ENCODE results near the gene DNAJC8. TPM values are rescaled to one million over a fixed set of nuclear protein-coding genes. Genes with fewer than 3 reads are reported as not detected.

Gene DNAJC8
- polyA plus RNA-seq, 1 of the 3 experiments (the other 2 are of a cell fraction): 50.9 TPM

DNA sequence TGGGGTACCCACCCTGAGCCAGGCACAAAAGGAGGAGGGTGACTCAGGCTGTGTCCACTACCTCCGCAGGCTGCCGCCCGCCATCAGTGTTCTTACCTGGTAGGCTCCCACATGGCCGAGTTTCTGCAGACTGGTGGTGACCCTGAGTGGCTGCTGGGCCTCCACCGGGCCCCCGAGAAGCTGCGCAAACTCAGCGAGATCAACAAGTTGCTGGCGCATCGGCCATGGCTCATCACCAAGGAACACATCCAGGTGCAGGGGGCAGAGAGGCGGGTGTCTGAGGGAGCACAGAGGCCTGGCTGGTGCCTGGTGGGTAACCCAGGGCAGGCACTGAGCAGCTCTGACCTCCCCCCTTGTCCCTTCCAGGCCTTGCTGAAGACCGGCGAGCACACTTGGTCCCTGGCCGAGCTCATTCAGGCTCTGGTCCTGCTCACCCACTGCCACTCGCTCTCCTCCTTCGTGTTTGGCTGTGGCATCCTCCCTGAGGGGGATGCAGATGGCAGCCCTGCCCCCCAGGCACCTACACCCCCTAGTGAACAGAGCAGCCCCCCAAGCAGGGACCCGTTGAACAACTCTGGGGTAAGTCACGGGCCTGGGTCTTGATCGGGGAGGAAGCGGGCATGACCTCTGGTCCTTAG is 39.5 kb upstream of the DNAJC8 start:
- WGBS (ENCODE audit: low lambda C conversion rate): 95% methylated on average over 15 of the region's 20 CpGs
- H2AFZ ChIP-seq (ENCODE audit: low read depth): no peak overlapping the region
- H4K20me1 ChIP-seq (ENCODE audit: insufficient read depth): peaks cover 72% of the 10 kb centered on the region
- no peak overlapping the region for H3K4me3 ChIP-seq (ENCODE audit: low read depth in 2 of 2, low read length in 1 of 2)
- H3K9ac ChIP-seq: no peak overlapping the region
- TF ChIP-seq, protein P1, sequence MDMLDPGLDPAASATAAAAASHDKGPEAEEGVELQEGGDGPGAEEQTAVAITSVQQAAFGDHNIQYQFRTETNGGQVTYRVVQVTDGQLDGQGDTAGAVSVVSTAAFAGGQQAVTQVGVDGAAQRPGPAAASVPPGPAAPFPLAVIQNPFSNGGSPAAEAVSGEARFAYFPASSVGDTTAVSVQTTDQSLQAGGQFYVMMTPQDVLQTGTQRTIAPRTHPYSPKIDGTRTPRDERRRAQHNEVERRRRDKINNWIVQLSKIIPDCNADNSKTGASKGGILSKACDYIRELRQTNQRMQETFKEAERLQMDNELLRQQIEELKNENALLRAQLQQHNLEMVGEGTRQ (IDR thresholded peaks at IDR 0.05; ENCODE audit: borderline replicate concordance, low read depth, low read length): no peak
- peaks cover 40 to 45% of the 10 kb centered on the region in 2 experiments for H3K36me3 ChIP-seq (replicated peaks in 1 of 2; ENCODE audit: control insufficient read depth in 1 of 2, insufficient read depth in 2 of 2, low read length in 1 of 2)
- no peak for DNase-seq
- POLR2A ChIA-PET: interaction anchor here (0.6 kb wide), 1 partner anchor 17 kb away, joined by 3 read pairs; no protein-coding TSS in a partner anchor
- CTCF ChIA-PET: interaction anchor here (1.2 to 1.6 kb wide), 2 partner anchors 23 to 24 kb away, joined by 3 to 7 read pairs; no protein-coding TSS in a partner anchor
- H3F3A ChIP-seq (replicated peaks; ENCODE audit: insufficient read depth): peaks cover 5% of the 10 kb centered on the region
- no peaks in the 10 kb centered on the region for H3K27me3 ChIP-seq (ENCODE audit: insufficient read depth)
- H3K27ac ChIP-seq (ENCODE audit: low read depth in 2 of 2, low read length in 1 of 2): no peak overlapping the region
- no peaks in the 10 kb centered on the region for H3K4me1 ChIP-seq (ENCODE audit: control insufficient read depth in 1 of 2, insufficient read depth in 2 of 2, low read depth in 1 of 2, low read length in 1 of 2)
- no peak overlapping the region for H3K4me2 ChIP-seq
- no peaks in the 10 kb centered on the region for H3K9me2 ChIP-seq
- H3K79me2 ChIP-seq (ENCODE audit: insufficient read depth): peaks cover 51% of the 10 kb centered on the region
- no peaks in the 10 kb centered on the region for H3K9me3 ChIP-seq

DNA sequence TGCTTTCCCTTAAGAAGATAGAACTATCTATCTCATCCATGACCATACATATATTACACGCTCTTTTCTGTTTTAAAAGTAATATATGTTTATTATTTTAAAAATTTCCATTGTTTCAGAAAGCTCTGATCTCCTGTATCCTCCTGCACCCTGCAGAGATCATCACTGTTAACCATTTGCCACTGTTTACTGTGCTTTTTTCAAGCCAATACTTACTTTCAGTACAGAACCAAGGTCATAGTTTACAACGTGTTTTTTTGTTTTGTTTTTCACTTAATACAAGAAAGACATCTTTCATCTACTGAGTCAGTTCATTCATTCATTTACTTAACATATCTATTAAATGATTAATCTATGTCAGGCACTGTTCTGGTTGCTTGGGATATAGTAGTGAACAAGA is 36.7 kb upstream of the DNAJC8 start:
- Histone ChIP-seq H3K27ac (ENCODE audit: low read depth in 2 of 2, low read length in 1 of 2) (no peak overlapping the region), H3K9ac (no peak overlapping the region), H3F3A (replicated peaks; ENCODE audit: insufficient read depth) (peaks cover 5% of the 10 kb centered on the region), H3K36me3 (replicated peaks in 1 of 2; ENCODE audit: control insufficient read depth in 1 of 2, insufficient read depth in 2 of 2, low read length in 1 of 2) (peaks cover 32 to 35% of the 10 kb centered on the region in 2 experiments), H3K4me1 (ENCODE audit: control insufficient read depth in 1 of 2, insufficient read depth in 2 of 2, low read depth in 1 of 2, low read length in 1 of 2) (no peaks in the 10 kb centered on the region), H3K9me3 (no peaks in the 10 kb centered on the region), H4K20me1 (ENCODE audit: insufficient read depth) (peaks cover 95% of the 10 kb centered on the region), H2AFZ (ENCODE audit: low read depth) (no peak overlapping the region), H3K79me2 (ENCODE audit: insufficient read depth) (peaks cover 79% of the 10 kb centered on the region), H3K9me2 (no peaks in the 10 kb centered on the region), H3K4me3 (ENCODE audit: low read depth in 2 of 2, low read length in 1 of 2) (no peak overlapping the region), H3K27me3 (ENCODE audit: insufficient read depth) (no peaks in the 10 kb centered on the region), H3K4me2 (no peak overlapping the region)
- no peak for DNase-seq
- ChIA-PET CTCF (interaction anchor here (1.1 kb wide), 1 partner anchor 91 kb away, joined by 3 read pairs; no protein-coding TSS in a partner anchor), POLR2A (interaction anchor here (0.8 kb wide), 1 partner anchor 58 kb away, joined by 3 read pairs; no protein-coding TSS in a partner anchor)
- 83% methylated on average over 2 of the region's 2 CpGs for WGBS (ENCODE audit: low lambda C conversion rate)
- TF ChIP-seq, protein P2, sequence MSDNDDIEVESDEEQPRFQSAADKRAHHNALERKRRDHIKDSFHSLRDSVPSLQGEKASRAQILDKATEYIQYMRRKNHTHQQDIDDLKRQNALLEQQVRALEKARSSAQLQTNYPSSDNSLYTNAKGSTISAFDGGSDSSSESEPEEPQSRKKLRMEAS (IDR thresholded peaks at IDR 0.05; ENCODE audit: low read depth): no peak
- TF ChIP-seq RFX5 (IDR thresholded peaks at IDR 0.05; ENCODE audit: low read length) (no peak), FOXM1 (IDR thresholded peaks at IDR 0.05; ENCODE audit: low read depth) (no peak), EP300 (IDR thresholded peaks at IDR 0.05; ENCODE audit: borderline replicate concordance in 1 of 2, low read depth in 1 of 2, low read length in 1 of 2) (no peak), MEF2A (IDR thresholded peaks at IDR 0.05; ENCODE audit: borderline replicate concordance, low read depth) (no peak), RCOR1 (IDR thresholded peaks at IDR 0.05; ENCODE audit: low read length) (no peak), GATA2 (CRISPR knock-in tag; IDR thresholded peaks at IDR 0.05) (no peak), POLR2AphosphoS5 (IDR thresholded peaks at IDR 0.05; ENCODE audit: low read depth, low read length) (no peak), JUND (IDR thresholded peaks at IDR 0.05) (no peak), NFIC (IDR thresholded peaks at IDR 0.05; ENCODE audit: borderline replicate concordance) (no peak)
- TF ChIP-seq, protein P3, sequence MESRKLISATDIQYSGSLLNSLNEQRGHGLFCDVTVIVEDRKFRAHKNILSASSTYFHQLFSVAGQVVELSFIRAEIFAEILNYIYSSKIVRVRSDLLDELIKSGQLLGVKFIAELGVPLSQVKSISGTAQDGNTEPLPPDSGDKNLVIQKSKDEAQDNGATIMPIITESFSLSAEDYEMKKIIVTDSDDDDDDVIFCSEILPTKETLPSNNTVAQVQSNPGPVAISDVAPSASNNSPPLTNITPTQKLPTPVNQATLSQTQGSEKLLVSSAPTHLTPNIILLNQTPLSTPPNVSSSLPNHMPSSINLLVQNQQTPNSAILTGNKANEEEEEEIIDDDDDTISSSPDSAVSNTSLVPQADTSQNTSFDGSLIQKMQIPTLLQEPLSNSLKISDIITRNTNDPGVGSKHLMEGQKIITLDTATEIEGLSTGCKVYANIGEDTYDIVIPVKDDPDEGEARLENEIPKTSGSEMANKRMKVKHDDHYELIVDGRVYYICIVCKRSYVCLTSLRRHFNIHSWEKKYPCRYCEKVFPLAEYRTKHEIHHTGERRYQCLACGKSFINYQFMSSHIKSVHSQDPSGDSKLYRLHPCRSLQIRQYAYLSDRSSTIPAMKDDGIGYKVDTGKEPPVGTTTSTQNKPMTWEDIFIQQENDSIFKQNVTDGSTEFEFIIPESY (IDR thresholded peaks at IDR 0.05; ENCODE audit: borderline replicate concordance, low read depth): no peak
- TF ChIP-seq, protein P4, sequence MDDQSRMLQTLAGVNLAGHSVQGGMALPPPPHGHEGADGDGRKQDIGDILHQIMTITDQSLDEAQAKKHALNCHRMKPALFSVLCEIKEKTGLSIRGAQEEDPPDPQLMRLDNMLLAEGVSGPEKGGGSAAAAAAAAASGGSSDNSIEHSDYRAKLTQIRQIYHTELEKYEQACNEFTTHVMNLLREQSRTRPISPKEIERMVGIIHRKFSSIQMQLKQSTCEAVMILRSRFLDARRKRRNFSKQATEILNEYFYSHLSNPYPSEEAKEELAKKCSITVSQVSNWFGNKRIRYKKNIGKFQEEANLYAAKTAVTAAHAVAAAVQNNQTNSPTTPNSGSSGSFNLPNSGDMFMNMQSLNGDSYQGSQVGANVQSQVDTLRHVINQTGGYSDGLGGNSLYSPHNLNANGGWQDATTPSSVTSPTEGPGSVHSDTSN (IDR thresholded peaks at IDR 0.05): no peak
- TF ChIP-seq, protein P5, sequence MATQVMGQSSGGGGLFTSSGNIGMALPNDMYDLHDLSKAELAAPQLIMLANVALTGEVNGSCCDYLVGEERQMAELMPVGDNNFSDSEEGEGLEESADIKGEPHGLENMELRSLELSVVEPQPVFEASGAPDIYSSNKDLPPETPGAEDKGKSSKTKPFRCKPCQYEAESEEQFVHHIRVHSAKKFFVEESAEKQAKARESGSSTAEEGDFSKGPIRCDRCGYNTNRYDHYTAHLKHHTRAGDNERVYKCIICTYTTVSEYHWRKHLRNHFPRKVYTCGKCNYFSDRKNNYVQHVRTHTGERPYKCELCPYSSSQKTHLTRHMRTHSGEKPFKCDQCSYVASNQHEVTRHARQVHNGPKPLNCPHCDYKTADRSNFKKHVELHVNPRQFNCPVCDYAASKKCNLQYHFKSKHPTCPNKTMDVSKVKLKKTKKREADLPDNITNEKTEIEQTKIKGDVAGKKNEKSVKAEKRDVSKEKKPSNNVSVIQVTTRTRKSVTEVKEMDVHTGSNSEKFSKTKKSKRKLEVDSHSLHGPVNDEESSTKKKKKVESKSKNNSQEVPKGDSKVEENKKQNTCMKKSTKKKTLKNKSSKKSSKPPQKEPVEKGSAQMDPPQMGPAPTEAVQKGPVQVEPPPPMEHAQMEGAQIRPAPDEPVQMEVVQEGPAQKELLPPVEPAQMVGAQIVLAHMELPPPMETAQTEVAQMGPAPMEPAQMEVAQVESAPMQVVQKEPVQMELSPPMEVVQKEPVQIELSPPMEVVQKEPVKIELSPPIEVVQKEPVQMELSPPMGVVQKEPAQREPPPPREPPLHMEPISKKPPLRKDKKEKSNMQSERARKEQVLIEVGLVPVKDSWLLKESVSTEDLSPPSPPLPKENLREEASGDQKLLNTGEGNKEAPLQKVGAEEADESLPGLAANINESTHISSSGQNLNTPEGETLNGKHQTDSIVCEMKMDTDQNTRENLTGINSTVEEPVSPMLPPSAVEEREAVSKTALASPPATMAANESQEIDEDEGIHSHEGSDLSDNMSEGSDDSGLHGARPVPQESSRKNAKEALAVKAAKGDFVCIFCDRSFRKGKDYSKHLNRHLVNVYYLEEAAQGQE (IDR thresholded peaks at IDR 0.05; ENCODE audit: low read depth, low read length): no peak
